ENCODE measurements around the gene DDX3X.
"Not testable (repeated sequence)": the region's sequence is repeated elsewhere in the genome, so short reads cannot be mapped to it uniquely, and the experiment has no call there.

The DDX3X gene

GRCh38 chrX:41313419-41313818 lies 20.5 kb upstream of the DDX3X start:
- TF ChIP-seq CTCF (conservative IDR thresholded peaks at IDR 0.05; ENCODE audit: control insufficient read depth, insufficient read depth, low read depth, low read length): no peak
- no peak overlapping the region for H3K4me3 ChIP-seq (ENCODE audit: control insufficient read depth, low read depth, low read length)
- peak; percentile 68 for DNase-seq (ENCODE audit: low read depth)

GRCh38 chrX:41314204-41314603 lies 19.8 kb upstream of the DDX3X start:
- no peak for DNase-seq (ENCODE audit: low read depth)
- no peak overlapping the region for H3K4me3 ChIP-seq (ENCODE audit: control insufficient read depth, low read depth, low read length)
- no peak for TF ChIP-seq CTCF (conservative IDR thresholded peaks at IDR 0.05; ENCODE audit: control insufficient read depth, insufficient read depth, low read depth, low read length)

GRCh38 chrX:41314881-41315280 lies 19.1 kb upstream of the DDX3X start:
- no peak for TF ChIP-seq CTCF (conservative IDR thresholded peaks at IDR 0.05; ENCODE audit: control insufficient read depth, insufficient read depth, low read depth, low read length)
- no peak overlapping the region for H3K4me3 ChIP-seq (ENCODE audit: control insufficient read depth, low read depth, low read length)
- no peak for DNase-seq (ENCODE audit: low read depth)

- not testable (repeated sequence) for DNase-seq (ENCODE audit: low read depth); H3K4me3 ChIP-seq (ENCODE audit: control insufficient read depth, low read depth, low read length)
Observed at GRCh38 chrX:41316266-41316665, 17.7 kb upstream of the DDX3X start.

- no peak for TF ChIP-seq CTCF (conservative IDR thresholded peaks at IDR 0.05; ENCODE audit: control insufficient read depth, insufficient read depth, low read depth, low read length)
- peak; percentile 58 for DNase-seq (ENCODE audit: low read depth)
- H3K4me3 ChIP-seq (ENCODE audit: control insufficient read depth, low read depth, low read length): no peak overlapping the region
Observed at GRCh38 chrX:41317477-41318208, 16.3 kb upstream of the DDX3X start.

GRCh38 chrX:41320393-41320792 lies 13.6 kb upstream of the DDX3X start:
- no peak overlapping the region for H3K4me3 ChIP-seq (ENCODE audit: control insufficient read depth, low read depth, low read length)
- no peak for TF ChIP-seq CTCF (conservative IDR thresholded peaks at IDR 0.05; ENCODE audit: control insufficient read depth, insufficient read depth, low read depth, low read length)
- no peak for DNase-seq (ENCODE audit: low read depth)

GRCh38 chrX:41322821-41323603 lies 10.9 kb upstream of the DDX3X start:
- DNase-seq (ENCODE audit: low read depth): no peak
- no peak overlapping the region for H3K4me3 ChIP-seq (ENCODE audit: control insufficient read depth, low read depth, low read length)
- TF ChIP-seq CTCF (conservative IDR thresholded peaks at IDR 0.05; ENCODE audit: control insufficient read depth, insufficient read depth, low read depth, low read length): no peak
